ENCODE results near the gene PALLD.

PALLD gene

GRCh38 chr4:168615294-168616065 is 118.6 kb downstream of the PALLD start (continued):
- no peak for TF ChIP-seq ZNF132 (tag by site-specific recombination; IDR thresholded peaks at IDR 0.05; ENCODE audit: borderline replicate concordance)

- ChIA-PET POLR2A (interaction anchor here (1.4 to 1.8 kb wide), 2 partner anchors 12 to 16 kb away, joined by 6 to 7 read pairs; no protein-coding TSS in a partner anchor), CTCF (interaction anchor here (0.7 kb wide), 1 partner anchor 24 kb away, joined by 3 read pairs; no protein-coding TSS in a partner anchor)
- H3K27ac ChIP-seq (ENCODE audit: extremely low read depth, low read depth, low read length) = no peak overlapping the region
- no peaks in the 10 kb centered on the region for H3K9me3 ChIP-seq (ENCODE audit: control insufficient read depth, insufficient read depth, low read depth, low read length)
- H3K36me3 ChIP-seq (ENCODE audit: control insufficient read depth in 2 of 2, insufficient read depth in 1 of 2, low read length in 2 of 2) = no peaks in the 10 kb centered on the region
- no peak overlapping the region for H3K4me3 ChIP-seq (ENCODE audit: low read depth, low read length)
- no peaks in the 10 kb centered on the region; the same call in 1 of the 2 replicates for H3K4me1 ChIP-seq (ENCODE audit: control insufficient read depth, insufficient read depth, low read length)
- TF ChIP-seq TSHZ1 (tag by site-specific recombination; IDR thresholded peaks at IDR 0.05; ENCODE audit: borderline replicate concordance) = no peak
- no peak for TF ChIP-seq ZBTB8A (tag by site-specific recombination; IDR thresholded peaks at IDR 0.05)
- no peak for TF ChIP-seq ZNF707 (tag by site-specific recombination; IDR thresholded peaks at IDR 0.05)
- TF ChIP-seq ZNF26 (tag by site-specific recombination; IDR thresholded peaks at IDR 0.05) = no peak
- TF ChIP-seq ZNF341 (tag by site-specific recombination; IDR thresholded peaks at IDR 0.05; ENCODE audit: low read depth) = no peak
- TF ChIP-seq ZSCAN18 (tag by site-specific recombination; IDR thresholded peaks at IDR 0.05) = no peak
- TF ChIP-seq ZNF146 (tag by site-specific recombination; IDR thresholded peaks at IDR 0.05) = no peak
- TF ChIP-seq, protein P1, sequence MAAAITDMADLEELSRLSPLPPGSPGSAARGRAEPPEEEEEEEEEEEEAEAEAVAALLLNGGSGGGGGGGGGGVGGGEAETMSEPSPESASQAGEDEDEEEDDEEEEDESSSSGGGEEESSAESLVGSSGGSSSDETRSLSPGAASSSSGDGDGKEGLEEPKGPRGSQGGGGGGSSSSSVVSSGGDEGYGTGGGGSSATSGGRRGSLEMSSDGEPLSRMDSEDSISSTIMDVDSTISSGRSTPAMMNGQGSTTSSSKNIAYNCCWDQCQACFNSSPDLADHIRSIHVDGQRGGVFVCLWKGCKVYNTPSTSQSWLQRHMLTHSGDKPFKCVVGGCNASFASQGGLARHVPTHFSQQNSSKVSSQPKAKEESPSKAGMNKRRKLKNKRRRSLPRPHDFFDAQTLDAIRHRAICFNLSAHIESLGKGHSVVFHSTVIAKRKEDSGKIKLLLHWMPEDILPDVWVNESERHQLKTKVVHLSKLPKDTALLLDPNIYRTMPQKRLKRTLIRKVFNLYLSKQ (tag by site-specific recombination; IDR thresholded peaks at IDR 0.05; ENCODE audit: borderline replicate concordance) = no peak
- no peak for TF ChIP-seq WT1 (tag by site-specific recombination; IDR thresholded peaks at IDR 0.05)
- no peak for TF ChIP-seq ZNF623 (tag by site-specific recombination; IDR thresholded peaks at IDR 0.05)
- no peak for TF ChIP-seq ZNF366 (tag by site-specific recombination; conservative IDR thresholded peaks at IDR 0.05)
- TF ChIP-seq OVOL3 (tag by site-specific recombination; IDR thresholded peaks at IDR 0.05) = no peak
- no peak for TF ChIP-seq PBX3 (CRISPR knock-in tag; IDR thresholded peaks at IDR 0.05)
- TF ChIP-seq ZNF558 (tag by site-specific recombination; IDR thresholded peaks at IDR 0.05) = no peak
- TF ChIP-seq ZNF184 (tag by site-specific recombination; IDR thresholded peaks at IDR 0.05) = no peak
Observed at GRCh38 chr4:168618577-168619265, 121.9 kb downstream of the PALLD start.

Data from HEK293 (cell line).